GM18907 (cell line): ENCODE results near the gene VDAC1.

Source experiments
- ATAC-seq: cut with Tn5 transposase; IDR thresholded peaks from one replicate; pipeline ENCODE4 v1.9.1; 2021; ENCODE audit warnings: mild to moderate bottlenecking, moderate library complexity; ENCODE audit not compliant: unreplicated experiment

The VDAC1 gene

GRCh38 chr5:133930061-133930812, 74.5 kb downstream of the VDAC1 start:
- no peak for ATAC-seq

- peak; percentile 40 for ATAC-seq
These were observed 76.0 kb downstream of the VDAC1 start for GRCh38 chr5:133928587-133929393.

- ATAC-seq: no peak
These were observed 77.2 kb downstream of the VDAC1 start for GRCh38 chr5:133927300-133928180.

- ATAC-seq: no peak
These were observed 78.1 kb downstream of the VDAC1 start for GRCh38 chr5:133926489-133927299.

GRCh38 chr5:133925866-133926488, 78.8 kb downstream of the VDAC1 start:
- no peak for ATAC-seq

- ATAC-seq: no peak
These were observed 79.5 kb downstream of the VDAC1 start for GRCh38 chr5:133925269-133925668.

- no peak for ATAC-seq
These were observed 80.4 kb downstream of the VDAC1 start for GRCh38 chr5:133924221-133924920.

GRCh38 chr5:133921979-133922378, 82.8 kb downstream of the VDAC1 start:
- no peak for ATAC-seq
